A549 (cell line): ENCODE data around the gene POLR2E. TPM values are rescaled to one million over a fixed set of nuclear protein-coding genes. Genes with fewer than 3 reads are reported as not detected.

Source experiments
- ATAC-seq, 2 experiments: fragments of 200-7000 bp in 1 of 2; fragments of >200 bp in 1 of 2; cut with Nextera tagmentation in 1 of 2; cut with Tn5 transposase in 1 of 2; 3 replicates each; pipeline versions ENCODE4 v1.8.0 to v1.9.1; 2018 to 2020; ENCODE audit warnings: mild to moderate bottlenecking in 1 of 2, moderate library complexity in 1 of 2
- CTCF ChIA-PET: fragments of 300-600 bp; sonication (Branson Sonifier 250); formaldehyde crosslinking; extraction: SDS; loops from one replicate; lab custom pipeline; 2021; ENCODE audit warnings: antibody characterized with exemption, inconsistent platforms; lab: Yijun Ruan, JAX
- POLR2A ChIA-PET: fragments of 350-600 bp; formaldehyde crosslinking; extraction: SDS; loops from one replicate; lab custom pipeline; 2021; ENCODE audit warnings: antibody characterized with exemption, inconsistent platforms; lab: Yijun Ruan, JAX
- DNase-seq, 2 experiments: peaks; one replicate each; pipeline versions ENCODE4 v3.0.0 to v3.0.0-alpha.2; 2011 to 2016; ENCODE audit warnings: low read depth in 1 of 2, low spot score in 1 of 2
- FAIRE-seq: peaks from 2 replicates; lab custom pipeline; 2011; peaks lifted over from hg19 to GRCh38; lab: Jason Lieb, UNC
- H3K27ac ChIP-seq, 2 experiments: fragments of >200 bp; sonication (Bioruptor Twin); formaldehyde crosslinking; 3 replicates each; pipeline ENCODE4 v1.5.1; 2016 to 2017
- H3K4me1 ChIP-seq: fragments of >200 bp; sonication (Bioruptor Twin); formaldehyde crosslinking; 3 replicates; pipeline ENCODE4 v1.6.1; 2016
- H3K4me2 ChIP-seq: fragments of >200 bp; sonication (Bioruptor Twin); formaldehyde crosslinking; 3 replicates; pipeline ENCODE4 v1.6.1; 2016
- H3K4me3 ChIP-seq: fragments of >200 bp; sonication (Bioruptor Twin); formaldehyde crosslinking; 3 replicates; pipeline ENCODE4 v1.5.1; 2016
- H3K9me3 ChIP-seq: fragments of >200 bp; sonication (Bioruptor Twin); formaldehyde crosslinking; 3 replicates; pipeline ENCODE4 v1.6.1; 2016
- ATOH8 ChIP-seq: fragments of 250-450 bp; sonication (Bioruptor Pico); IDR thresholded peaks from 2 replicates; pipeline ENCODE4 v1.5.0; 2020; ENCODE audit warnings: low read depth, mild to moderate bottlenecking, moderate library complexity
- BHLHE40 ChIP-seq: IDR thresholded peaks from 2 replicates; pipeline ENCODE4 v1.6.1; 2012; ENCODE audit warnings: low read depth, low read length, inconsistent platforms
- CBX2 ChIP-seq: fragments of 200-600 bp; sonication (generic); IDR thresholded peaks from 2 replicates; pipeline ENCODE4 v1.6.1; 2016; ENCODE audit warnings: low read depth, mild to moderate bottlenecking, borderline replicate concordance
- CBX8 ChIP-seq: fragments of 200-600 bp; sonication (generic); IDR thresholded peaks from 2 replicates; pipeline ENCODE4 v1.6.1; 2016
- CEBPB ChIP-seq, 2 experiments: fragments of >200 bp in 1 of 2; sonication (Bioruptor Twin) in 1 of 2; formaldehyde crosslinking in 1 of 2; IDR thresholded peaks; 2 replicates each; pipeline ENCODE4 v1.6.1; 2012 to 2016
- CHD2 ChIP-seq: fragments of 150-350 bp; IDR thresholded peaks from 2 replicates; pipeline ENCODE4 v1.6.1; 2014; ENCODE audit warnings: low read length; ENCODE audit not compliant: partially characterized antibody
- E2F6 ChIP-seq: IDR thresholded peaks from 2 replicates; pipeline ENCODE4 v1.6.1; 2012; ENCODE audit warnings: low read depth, borderline replicate concordance
- FOXS1 ChIP-seq: fragments of 250-450 bp; sonication (Bioruptor Pico); IDR thresholded peaks from 2 replicates; pipeline ENCODE4 v1.5.0; 2020; ENCODE audit warnings: mild to moderate bottlenecking, moderate library complexity
- HMGXB4 ChIP-seq: fragments of 250-450 bp; sonication (Bioruptor Pico); IDR thresholded peaks from 2 replicates; pipeline ENCODE4 v1.5.0; 2021; ENCODE audit warnings: mild to moderate bottlenecking, moderate library complexity, borderline replicate concordance
- HOXA7 ChIP-seq: fragments of 250-450 bp; sonication (Bioruptor Pico); IDR thresholded peaks from 2 replicates; pipeline ENCODE4 v1.5.0; 2020; ENCODE audit warnings: mild to moderate bottlenecking, moderate library complexity
- HOXB13 ChIP-seq: fragments of 250-450 bp; sonication (Bioruptor Pico); IDR thresholded peaks from 2 replicates; pipeline ENCODE4 v1.5.0; 2020; ENCODE audit warnings: low read depth, mild to moderate bottlenecking, moderate library complexity
- JUN ChIP-seq, 2 experiments: fragments of >200 bp; sonication (Bioruptor Twin); formaldehyde crosslinking; IDR thresholded peaks; 2 replicates in 1 of 2; 3 replicates in 1 of 2; pipeline ENCODE4 v1.6.1; 2016 to 2017
- KDM1A ChIP-seq: fragments of 200-600 bp; sonication (generic); IDR thresholded peaks from 2 replicates; pipeline ENCODE4 v1.6.1; 2016; ENCODE audit warnings: low read depth, mild to moderate bottlenecking
- MYC ChIP-seq: IDR thresholded peaks from 2 replicates; pipeline ENCODE4 v1.6.1; 2012; ENCODE audit warnings: mild to moderate bottlenecking, inconsistent platforms, low read length, improper control_type of control experiment, borderline replicate concordance
- NFE2L2 ChIP-seq: fragments of 150-350 bp; conservative IDR thresholded peaks from 2 replicates; pipeline ENCODE4 v1.6.1; 2014; ENCODE audit warnings: low read length
- NR3C1 ChIP-seq: fragments of >200 bp; sonication (Bioruptor Twin); formaldehyde crosslinking; IDR thresholded peaks from 3 replicates; pipeline ENCODE4 v1.6.1; 2017
- PBX3 ChIP-seq: IDR thresholded peaks from 2 replicates; pipeline ENCODE4 v1.6.1; 2012
- POLR2A ChIP-seq: IDR thresholded peaks from 2 replicates; pipeline ENCODE4 v1.6.1; 2012; ENCODE audit warnings: mild to moderate bottlenecking, low read length
- RAD21 ChIP-seq, 2 experiments: fragments of >200 bp in 1 of 2; sonication (Bioruptor Twin) in 1 of 2; formaldehyde crosslinking in 1 of 2; IDR thresholded peaks in 1 of 2; conservative IDR thresholded peaks in 1 of 2; 2 replicates in 1 of 2; 3 replicates in 1 of 2; pipeline ENCODE4 v1.6.1; 2012 to 2018; ENCODE audit warnings: inconsistent platforms in 1 of 2
- RNF2 ChIP-seq: fragments of 200-600 bp; sonication (generic); IDR thresholded peaks from 2 replicates; pipeline ENCODE4 v1.6.1; 2016; ENCODE audit warnings: low read depth, mild to moderate bottlenecking, antibody characterized with exemption, moderate library complexity, borderline replicate concordance
- SMC3 ChIP-seq: fragments of >200 bp; sonication (Bioruptor Twin); formaldehyde crosslinking; IDR thresholded peaks from 3 replicates; pipeline ENCODE4 v1.6.1; 2018; ENCODE audit warnings: inconsistent platforms
- TFCP2L1 ChIP-seq: fragments of 250-450 bp; sonication (Bioruptor Pico); IDR thresholded peaks from 2 replicates; pipeline ENCODE4 v1.5.0; 2021; ENCODE audit warnings: mild to moderate bottlenecking
- ZFP36 ChIP-seq: fragments of 450-650 bp; IDR thresholded peaks from 2 replicates; pipeline ENCODE4 v1.6.1; 2014; ENCODE audit warnings: borderline replicate concordance; ENCODE audit not compliant: partially characterized antibody
- WGBS: methylation state at CpG from one replicate; pipeline ENCODE4 v1.1.6; 2017; ENCODE audit errors: missing lambda C conversion rate; 5-methylcytosine and 5-hydroxymethylcytosine counted together
- polyA plus RNA-seq, 4 experiments: library from polyadenylated mRNA; depleted of rRNA in 3 of 4; stranded (reverse); fragments of >200 nt; fragmentation: RNase III in 1 of 4; extraction: RNeasy Plus Mini Kit Qiagen cat#74134 plus additional on column Dnase treatment in 1 of 4; gene quantifications; 2 replicates in 3 of 4; 3 replicates in 1 of 4; pipeline ENCODE4 v1.2.3, GENCODE V29; 2011 to 2017

The POLR2E gene
- polyA plus RNA-seq, 2 of the 4 experiments (the other 2 are of a cell fraction), result 99.6 to 172 TPM

- WGBS, result 83% methylated on average over 16 of the region's 16 CpGs
- FAIRE-seq (no peak), ATAC-seq (no peak), DNase-seq (no peak)
- Histone ChIP-seq H3K4me1 (peaks cover 13% of the 10 kb centered on the region), H3K4me2 (no peak overlapping the region), H3K27ac (no peak overlapping the region), H3K9me3 (no peaks in the 10 kb centered on the region), H3K4me3 (no peak overlapping the region)
- no peak for TF ChIP-seq CEBPB (IDR thresholded peaks at IDR 0.05)
- no peak for TF ChIP-seq NR3C1
- no peak for TF ChIP-seq HOXA7 (CRISPR knock-in tag)
- TF ChIP-seq MYC, result no peak
- no peak for TF ChIP-seq NFE2L2
- TF ChIP-seq CHD2, result no peak
- ChIA-PET POLR2A (interaction anchor here (0.6 kb wide), 1 partner anchor 35 kb away, joined by 3 read pairs; no protein-coding TSS in a partner anchor), CTCF (interaction anchor here (1.2 to 1.3 kb wide), 2 partner anchors 9 to 36 kb away, joined by 5 read pairs; no protein-coding TSS in a partner anchor)
Measured at GRCh38 chr19:1076951-1077350, 18.2 kb downstream of the POLR2E start.

- ATAC-seq, result no peak
- peak overlapping the region in 1 of 2 experiments; percentile 99; a peak in 1 of 6 replicates for H3K27ac ChIP-seq
- CTCF ChIA-PET, result interaction anchor here (1.0 to 1.8 kb wide), 5 partner anchors 9 to 118 kb away, joined by 3 to 5 read pairs (median 5); no protein-coding TSS in a partner anchor
- H3K9me3 ChIP-seq, result no peaks in the 10 kb centered on the region
- no peak overlapping the region for H3K4me3 ChIP-seq
- no peak for TF ChIP-seq POLR2A
- no peak for TF ChIP-seq ZFP36
- TF ChIP-seq HMGXB4 (CRISPR knock-in tag), result no peak
- no peak for TF ChIP-seq CHD2
- no peak for TF ChIP-seq RAD21 (conservative IDR thresholded peaks at IDR 0.05 in 1 of 2, IDR thresholded peaks at IDR 0.05 in 1 of 2)
- TF ChIP-seq RNF2, result no peak
- no peak for TF ChIP-seq KDM1A
- no peak for TF ChIP-seq ATOH8
- TF ChIP-seq FOXS1 (CRISPR knock-in tag), result no peak
- no peak for TF ChIP-seq E2F6
- no peak for TF ChIP-seq CBX2
- TF ChIP-seq BHLHE40, result no peak
- no peak for TF ChIP-seq HOXB13
- TF ChIP-seq SMC3, result no peak
- TF ChIP-seq TFCP2L1 (CRISPR knock-in tag), result no peak
- FAIRE-seq, result no peak
- POLR2A ChIA-PET, result no interaction called here
- DNase-seq, result no peak
- peaks cover 13% of the 10 kb centered on the region for H3K4me1 ChIP-seq
- WGBS, result 89% methylated on average over 4 of the region's 4 CpGs
- H3K4me2 ChIP-seq, result no peak overlapping the region
Measured at GRCh38 chr19:1076046-1076386, 19.2 kb downstream of the POLR2E start.

- Histone ChIP-seq H3K4me3 (peak overlapping the region; percentile 61), H3K9me3 (no peaks in the 10 kb centered on the region), H3K4me1 (peaks cover 13% of the 10 kb centered on the region), H3K4me2 (peak overlapping the region; percentile 98), H3K27ac (peak overlapping the region; percentile 96 to 99)
- ChIA-PET POLR2A (interaction anchor here (0.6 to 1.4 kb wide), 7 partner anchors 10 to 194 kb away, joined by 3 to 8 read pairs (median 3); partner anchors contain the start of gene POLR2E), CTCF (interaction anchor here (1.2 to 1.8 kb wide), 4 partner anchors 10 to 192 kb away, joined by 4 to 5 read pairs (median 4); no protein-coding TSS in a partner anchor)
- no peak for FAIRE-seq
- peak; percentile 76 to 80 for ATAC-seq
- WGBS, result 5% methylated on average over 9 of the region's 54 CpGs
- TF ChIP-seq JUN (IDR thresholded peaks at IDR 0.05), result peak; percentile 38 to 56; a peak in 2 of 5 replicates
- TF ChIP-seq POLR2A, result peak; percentile 64
- TF ChIP-seq PBX3, result 0 out of 2 replicates have a peak, but pooled peaks have one; percentile 23
- TF ChIP-seq CBX8, result no peak
- DNase-seq, result peak; percentile 74
Measured at GRCh38 chr19:1074544-1075283, 20.5 kb downstream of the POLR2E start.
